Mesendoderm (in vitro differentiated cells): ENCODE results near the gene MYLK4.

Experiments used
- DNase-seq: peaks from one replicate; pipeline ENCODE4 v3.0.0; 2013
- H2AK5ac ChIP-seq: 2 replicates; pipeline ENCODE4 v1.6.1; 2013; ENCODE audit warnings: low read length, inconsistent platforms
- H2BK120ac ChIP-seq: 2 replicates; pipeline ENCODE4 v1.6.1; 2013; ENCODE audit warnings: low read depth, mild to moderate bottlenecking, low read length, moderate library complexity, mixed read lengths
- H2BK15ac ChIP-seq: replicated peaks from 2 replicates; pipeline ENCODE4 v1.6.1; 2013; ENCODE audit warnings: low read depth, mild to moderate bottlenecking, moderate library complexity
- H2BK5ac ChIP-seq: 2 replicates; pipeline ENCODE4 v1.6.1; 2013; ENCODE audit warnings: low read length, inconsistent platforms
- H3K18ac ChIP-seq: 2 replicates; pipeline ENCODE4 v1.6.1; 2013; ENCODE audit warnings: mild to moderate bottlenecking, low read length, mixed read lengths
- H3K23ac ChIP-seq: one replicate; pipeline ENCODE4 v1.6.1; 2013; ENCODE audit warnings: low read length
- H3K27ac ChIP-seq: 2 replicates; pipeline ENCODE4 v1.5.1; 2013; ENCODE audit warnings: low read depth, mild to moderate bottlenecking, inconsistent platforms, low read length, moderate library complexity
- H3K27me3 ChIP-seq: 2 replicates; pipeline ENCODE4 v1.6.1; 2013; ENCODE audit warnings: low read length, control low read depth, mild to moderate bottlenecking, inconsistent platforms; ENCODE audit not compliant: insufficient read depth, poor library complexity
- H3K36me3 ChIP-seq: 2 replicates; pipeline ENCODE4 v1.6.1; 2013; ENCODE audit warnings: low read length, inconsistent platforms; ENCODE audit not compliant: control insufficient read depth, insufficient read depth
- H3K4ac ChIP-seq: one replicate; pipeline ENCODE4 v1.6.1; 2013; ENCODE audit warnings: low read depth, mild to moderate bottlenecking, low read length, moderate library complexity
- H3K4me1 ChIP-seq: 2 replicates; pipeline ENCODE4 v1.6.1; 2013; ENCODE audit warnings: low read depth, low read length, inconsistent platforms; ENCODE audit not compliant: control insufficient read depth
- H3K4me2 ChIP-seq: 2 replicates; pipeline ENCODE4 v1.6.1; 2013; ENCODE audit warnings: low read length
- H3K4me3 ChIP-seq: 2 replicates; pipeline ENCODE4 v1.5.1; 2013; ENCODE audit warnings: mild to moderate bottlenecking, low read length
- H3K56ac ChIP-seq: one replicate; pipeline ENCODE4 v1.6.1; 2013; ENCODE audit warnings: low read length
- H3K79me1 ChIP-seq: 2 replicates; pipeline ENCODE4 v1.6.1; 2013; ENCODE audit warnings: low read length, inconsistent platforms
- H3K79me2 ChIP-seq: 2 replicates; pipeline ENCODE4 v1.6.1; 2013; ENCODE audit warnings: mild to moderate bottlenecking, low read length; ENCODE audit not compliant: control insufficient read depth, insufficient read depth
- H3K9ac ChIP-seq: 2 replicates; pipeline ENCODE4 v1.6.1; 2013; ENCODE audit warnings: low read length, inconsistent platforms
- H4K5ac ChIP-seq: one replicate; pipeline ENCODE4 v1.6.1; 2013; ENCODE audit warnings: low read length
- H4K8ac ChIP-seq: one replicate; pipeline ENCODE4 v1.6.1; 2013; ENCODE audit warnings: low read depth, mild to moderate bottlenecking, control low read depth, low read length, moderate library complexity
- WGBS: extraction: QIAGEN DNeasy Blood & Tissue Kit; methylation state at CpG from one replicate; pipeline ENCODE4 v1.1.7; 2013; ENCODE audit warnings: low lambda C conversion rate, missing lambda C conversion rate; ENCODE audit not compliant: insufficient coverage; ENCODE audit errors: extremely low coverage; 5-methylcytosine and 5-hydroxymethylcytosine counted together

The MYLK4 gene

GRCh38 chr6:2643935-2644539, 106.7 kb downstream of the MYLK4 start:
- H3K18ac ChIP-seq, result no peak overlapping the region
- H2AK5ac ChIP-seq, result no peak overlapping the region
- no peaks in the 10 kb centered on the region for H3K27me3 ChIP-seq
- no peak overlapping the region for H3K4me2 ChIP-seq
- no peak overlapping the region for H4K8ac ChIP-seq
- no peak overlapping the region for H3K9ac ChIP-seq
- H2BK5ac ChIP-seq, result no peak overlapping the region
- no peak overlapping the region for H3K4me3 ChIP-seq
- H3K4ac ChIP-seq, result no peak overlapping the region
- no peak overlapping the region for H3K27ac ChIP-seq
- no peaks in the 10 kb centered on the region for H3K79me2 ChIP-seq
- H3K4me1 ChIP-seq, result no peaks in the 10 kb centered on the region
- no peak overlapping the region for H3K56ac ChIP-seq
- no peak overlapping the region for H3K23ac ChIP-seq
- H2BK15ac ChIP-seq, result no peak overlapping the region
- no peaks in the 10 kb centered on the region for H3K79me1 ChIP-seq
- no CpG with 5 or more reads among the region's 5 CpGs for WGBS
- no peak for DNase-seq
- H3K36me3 ChIP-seq, result no peaks in the 10 kb centered on the region
- no peak overlapping the region for H2BK120ac ChIP-seq
- H4K5ac ChIP-seq, result no peak overlapping the region

- H3K4me2 ChIP-seq, result no peak overlapping the region
- no peaks in the 10 kb centered on the region for H3K4me1 ChIP-seq
- H3K23ac ChIP-seq, result no peak overlapping the region
- H4K8ac ChIP-seq, result no peak overlapping the region
- no peak overlapping the region for H3K4me3 ChIP-seq
- no peak overlapping the region for H4K5ac ChIP-seq
- H2AK5ac ChIP-seq, result no peak overlapping the region
- H3K79me2 ChIP-seq, result no peaks in the 10 kb centered on the region
- H3K36me3 ChIP-seq, result no peaks in the 10 kb centered on the region
- no peak overlapping the region for H3K4ac ChIP-seq
- no peak overlapping the region for H3K18ac ChIP-seq
- H3K27ac ChIP-seq, result no peak overlapping the region
- no peak overlapping the region for H2BK120ac ChIP-seq
- H2BK5ac ChIP-seq, result no peak overlapping the region
- H3K79me1 ChIP-seq, result no peaks in the 10 kb centered on the region
- H2BK15ac ChIP-seq, result no peak overlapping the region
- H3K56ac ChIP-seq, result no peak overlapping the region
- no peak for DNase-seq
- no peak overlapping the region for H3K9ac ChIP-seq
- H3K27me3 ChIP-seq, result no peaks in the 10 kb centered on the region
- no CpG with 5 or more reads among the region's 2 CpGs for WGBS
Observed at GRCh38 chr6:2643130-2643529, 107.6 kb downstream of the MYLK4 start.

DNA sequence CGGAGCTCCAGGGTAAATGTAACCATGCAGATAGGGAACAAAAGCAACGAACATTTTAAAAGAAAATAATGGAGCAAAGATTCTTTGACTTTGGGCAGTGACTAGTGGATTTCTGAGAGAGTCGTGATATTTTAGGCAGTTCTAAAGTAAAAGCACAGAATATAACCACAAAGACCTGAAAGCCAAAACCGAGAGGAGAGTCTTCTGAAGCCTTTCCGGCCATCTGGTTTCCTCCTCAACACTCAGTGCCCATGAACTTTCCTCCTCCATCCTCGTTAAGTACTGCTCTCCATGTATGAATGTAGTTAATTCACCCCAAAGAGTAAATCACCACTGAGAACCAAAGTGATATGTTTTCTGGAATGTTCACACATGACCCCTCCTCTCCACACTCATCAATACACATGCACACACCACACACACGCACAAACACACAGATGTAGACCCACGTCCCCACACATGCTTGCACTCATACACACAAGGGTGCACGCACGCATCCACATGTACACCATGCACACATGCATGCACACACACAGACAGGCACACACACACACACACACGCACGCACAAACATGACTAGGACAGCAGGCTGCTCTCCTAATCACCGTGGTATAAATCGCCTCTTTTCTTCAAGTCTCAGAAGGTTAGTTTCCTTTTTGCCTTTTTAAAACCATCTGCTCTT, 109.5 kb downstream of the MYLK4 start:
- Histone ChIP-seq H2BK5ac (no peak overlapping the region), H3K4me1 (no peaks in the 10 kb centered on the region), H3K4ac (no peak overlapping the region), H4K8ac (no peak overlapping the region), H2AK5ac (no peak overlapping the region), H3K4me2 (no peak overlapping the region), H2BK120ac (no peak overlapping the region), H4K5ac (no peak overlapping the region), H3K18ac (no peak overlapping the region), H3K23ac (peak overlapping the region; percentile 37), H3K27me3 (no peaks in the 10 kb centered on the region), H2BK15ac (no peak overlapping the region), H3K36me3 (no peaks in the 10 kb centered on the region), H3K79me2 (no peaks in the 10 kb centered on the region), H3K27ac (no peak overlapping the region), H3K9ac (no peak overlapping the region), H3K79me1 (no peaks in the 10 kb centered on the region), H3K56ac (no peak overlapping the region), H3K4me3 (no peak overlapping the region)
- no CpG with 5 or more reads among the region's 14 CpGs for whole genome bisulfite sequencing
- no peak for DNase-seq

DNA sequence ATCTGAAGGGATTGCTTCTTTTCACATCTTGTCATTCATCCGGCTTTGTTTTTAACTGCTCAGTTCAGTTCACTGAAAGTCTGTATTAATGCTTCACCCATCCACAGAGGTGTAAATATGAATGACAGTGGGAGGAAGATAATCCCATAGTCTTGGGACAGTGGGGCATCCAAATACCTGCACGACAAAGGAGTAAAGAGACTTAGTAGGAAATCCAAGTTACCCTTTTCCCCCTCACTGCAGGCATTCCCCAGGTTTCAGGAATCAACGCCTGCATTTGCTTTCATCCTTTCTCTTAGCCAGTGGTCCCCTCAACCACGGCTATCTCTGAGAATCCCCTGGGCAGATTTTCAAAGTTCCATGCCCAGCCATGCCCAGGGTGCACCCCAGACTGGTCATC, 110.2 kb downstream of the MYLK4 start:
- no peak overlapping the region for H4K8ac ChIP-seq
- no peak overlapping the region for H2AK5ac ChIP-seq
- H3K36me3 ChIP-seq, result no peaks in the 10 kb centered on the region
- no peak overlapping the region for H3K18ac ChIP-seq
- no CpG with 5 or more reads among the region's 4 CpGs for WGBS
- H3K9ac ChIP-seq, result no peak overlapping the region
- no peaks in the 10 kb centered on the region for H3K79me2 ChIP-seq
- no peak overlapping the region for H3K4ac ChIP-seq
- no peak overlapping the region for H3K27ac ChIP-seq
- no peak overlapping the region for H3K56ac ChIP-seq
- H2BK5ac ChIP-seq, result no peak overlapping the region
- no peaks in the 10 kb centered on the region for H3K4me1 ChIP-seq
- no peak overlapping the region for H4K5ac ChIP-seq
- H3K79me1 ChIP-seq, result no peaks in the 10 kb centered on the region
- H2BK15ac ChIP-seq, result no peak overlapping the region
- H3K4me2 ChIP-seq, result no peak overlapping the region
- H3K27me3 ChIP-seq, result no peaks in the 10 kb centered on the region
- H3K4me3 ChIP-seq, result no peak overlapping the region
- DNase-seq, result no peak
- H2BK120ac ChIP-seq, result no peak overlapping the region
- no peak overlapping the region for H3K23ac ChIP-seq

- H3K9ac ChIP-seq, result no peak overlapping the region
- DNase-seq, result no peak
- H2AK5ac ChIP-seq, result no peak overlapping the region
- H3K4me2 ChIP-seq, result no peak overlapping the region
- H3K36me3 ChIP-seq, result no peaks in the 10 kb centered on the region
- no peak overlapping the region for H3K4ac ChIP-seq
- no peak overlapping the region for H3K23ac ChIP-seq
- H2BK120ac ChIP-seq, result no peak overlapping the region
- H3K79me2 ChIP-seq, result no peaks in the 10 kb centered on the region
- H3K79me1 ChIP-seq, result no peaks in the 10 kb centered on the region
- no peak overlapping the region for H3K18ac ChIP-seq
- H4K8ac ChIP-seq, result no peak overlapping the region
- H2BK15ac ChIP-seq, result no peak overlapping the region
- H3K27ac ChIP-seq, result no peak overlapping the region
- no peaks in the 10 kb centered on the region for H3K4me1 ChIP-seq
- no peak overlapping the region for H2BK5ac ChIP-seq
- no peak overlapping the region for H3K56ac ChIP-seq
- H3K27me3 ChIP-seq, result no peaks in the 10 kb centered on the region
- H3K4me3 ChIP-seq, result no peak overlapping the region
- WGBS, result no CpG with 5 or more reads among the region's 8 CpGs
- no peak overlapping the region for H4K5ac ChIP-seq
Observed at GRCh38 chr6:2639896-2640295, 110.8 kb downstream of the MYLK4 start.

DNA sequence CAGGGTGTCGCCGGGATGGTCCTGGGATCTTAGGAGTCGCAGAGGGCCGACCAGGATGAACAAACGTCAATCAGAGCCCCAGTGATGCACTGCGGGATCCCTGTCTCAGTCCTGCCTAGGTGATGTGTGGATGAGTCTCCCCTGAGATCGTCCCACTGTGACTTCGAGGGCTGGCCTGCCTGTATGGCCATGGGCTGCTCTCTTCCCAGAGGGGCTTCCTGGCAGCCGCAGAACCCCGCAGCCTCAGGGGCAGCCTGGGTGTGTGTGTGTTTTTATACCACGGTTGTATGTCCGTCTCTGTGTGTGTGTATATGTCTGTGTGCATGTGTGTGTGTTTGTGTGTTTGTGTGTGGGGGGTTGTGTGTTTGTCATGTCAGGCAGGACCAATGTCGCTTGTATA, 111.6 kb downstream of the MYLK4 start:
- no peak overlapping the region for H3K9ac ChIP-seq
- H2BK5ac ChIP-seq, result no peak overlapping the region
- H3K4me2 ChIP-seq, result no peak overlapping the region
- no peaks in the 10 kb centered on the region for H3K36me3 ChIP-seq
- H4K8ac ChIP-seq, result no peak overlapping the region
- H3K18ac ChIP-seq, result no peak overlapping the region
- H3K27ac ChIP-seq, result no peak overlapping the region
- no peak overlapping the region for H2AK5ac ChIP-seq
- no peaks in the 10 kb centered on the region for H3K79me1 ChIP-seq
- no peak overlapping the region for H3K4me3 ChIP-seq
- no CpG with 5 or more reads among the region's 13 CpGs for WGBS
- no peak overlapping the region for H3K56ac ChIP-seq
- no peak overlapping the region for H2BK15ac ChIP-seq
- no peaks in the 10 kb centered on the region for H3K27me3 ChIP-seq
- no peak overlapping the region for H2BK120ac ChIP-seq
- no peak overlapping the region for H3K23ac ChIP-seq
- no peaks in the 10 kb centered on the region for H3K4me1 ChIP-seq
- H3K4ac ChIP-seq, result no peak overlapping the region
- H3K79me2 ChIP-seq, result no peaks in the 10 kb centered on the region
- H4K5ac ChIP-seq, result no peak overlapping the region
- DNase-seq, result no peak
